GM21717 (cell line): Measurements from ENCODE around the gene CDO1.
"Not testable (repeated sequence)": the region's sequence is repeated elsewhere in the genome, so short reads cannot be mapped to it uniquely, and the experiment has no call there.

Experiments
- ATAC-seq: cut with Tn5 transposase; IDR thresholded peaks from one replicate; pipeline ENCODE4 v1.9.1; 2021; ENCODE audit warnings: mild to moderate bottlenecking, moderate library complexity; ENCODE audit not compliant: unreplicated experiment

The CDO1 gene

DNA sequence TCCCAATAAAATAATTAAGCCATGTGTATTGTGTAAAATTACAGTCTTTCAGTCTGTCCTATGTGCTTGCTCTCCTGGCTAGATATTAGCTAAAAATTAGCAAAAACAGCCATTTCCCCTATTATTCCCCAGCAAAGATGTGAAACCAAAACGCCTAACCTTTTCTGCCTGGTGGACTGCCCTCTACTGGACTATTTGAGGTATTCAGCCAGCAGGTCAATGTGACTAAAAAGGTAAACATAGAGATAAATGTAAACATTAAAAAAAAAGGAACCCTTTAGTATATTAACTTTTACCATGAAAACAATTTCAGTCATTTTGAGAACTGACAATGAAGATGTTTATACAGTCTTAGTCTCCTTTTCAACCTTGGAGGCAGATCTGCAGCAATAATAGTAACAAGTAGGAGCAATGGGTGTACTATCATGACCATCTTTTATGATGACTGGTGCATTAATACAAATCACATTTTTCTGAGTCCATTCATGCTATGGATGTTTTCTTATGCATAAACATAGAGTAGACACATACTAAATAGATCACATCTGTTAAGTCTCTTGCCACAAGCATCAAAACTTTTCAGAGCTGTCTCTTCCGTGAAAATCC is 14.8 kb upstream of the CDO1 start:
- ATAC-seq, result no peak

DNA sequence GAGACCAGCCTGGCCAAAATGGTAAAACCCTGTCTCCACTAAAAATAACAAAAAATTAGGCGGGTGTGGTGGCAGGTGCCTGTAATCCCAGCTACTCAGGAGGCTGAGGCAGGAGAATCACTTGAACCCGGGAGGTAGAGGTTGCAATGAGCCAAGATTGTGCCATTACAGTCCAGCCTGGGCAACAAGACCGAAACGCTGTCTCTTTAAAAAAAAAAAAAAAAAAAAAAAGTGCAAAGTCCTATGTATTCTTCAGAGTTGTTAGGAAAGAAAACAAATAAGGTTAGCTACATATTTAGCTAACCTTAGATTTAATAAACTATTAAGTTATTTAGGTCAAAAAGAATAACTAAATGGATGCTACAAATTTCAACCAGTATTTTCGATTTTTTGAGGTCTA is 13.5 kb upstream of the CDO1 start:
- no peak for ATAC-seq

DNA sequence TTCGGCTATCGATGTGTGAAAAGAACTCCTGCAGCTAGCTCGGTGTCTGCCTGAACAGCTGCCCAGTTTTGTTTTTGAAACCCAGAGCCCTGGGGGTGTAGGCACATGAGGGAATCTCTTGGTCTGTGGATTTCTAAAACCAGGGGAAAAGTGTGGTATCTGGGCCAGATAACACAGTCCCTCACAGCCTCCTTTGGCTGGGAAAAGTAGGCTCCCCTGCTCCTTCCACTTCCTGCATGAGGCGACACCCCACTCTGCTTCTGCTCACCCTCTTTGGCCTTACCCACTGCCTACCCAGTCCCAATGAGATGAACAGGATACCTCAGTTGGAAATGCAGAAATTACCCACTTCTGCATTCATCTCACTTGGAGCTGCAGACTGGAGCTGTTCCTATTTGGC is 9.5 kb upstream of the CDO1 start:
- no peak for ATAC-seq

DNA sequence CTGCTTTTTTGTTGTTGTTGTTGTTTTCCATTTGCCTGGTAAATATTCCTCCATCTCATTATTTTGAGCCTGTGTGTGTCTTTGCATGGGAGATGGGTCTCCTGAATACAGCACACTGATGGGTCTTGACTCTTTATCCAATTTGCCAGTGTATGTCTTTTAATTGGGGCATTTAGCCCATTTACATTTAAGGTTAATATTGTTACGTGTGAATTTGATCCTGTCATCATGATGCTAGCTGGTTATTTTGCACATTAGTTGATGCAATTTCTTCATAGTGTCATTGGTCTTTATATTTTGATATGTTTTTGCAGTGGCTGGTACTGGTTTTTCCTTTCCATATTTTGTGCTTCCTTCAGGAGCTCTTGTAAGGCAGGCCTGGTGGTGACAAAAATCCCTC is 8.5 kb upstream of the CDO1 start:
- not testable (repeated sequence) for ATAC-seq

DNA sequence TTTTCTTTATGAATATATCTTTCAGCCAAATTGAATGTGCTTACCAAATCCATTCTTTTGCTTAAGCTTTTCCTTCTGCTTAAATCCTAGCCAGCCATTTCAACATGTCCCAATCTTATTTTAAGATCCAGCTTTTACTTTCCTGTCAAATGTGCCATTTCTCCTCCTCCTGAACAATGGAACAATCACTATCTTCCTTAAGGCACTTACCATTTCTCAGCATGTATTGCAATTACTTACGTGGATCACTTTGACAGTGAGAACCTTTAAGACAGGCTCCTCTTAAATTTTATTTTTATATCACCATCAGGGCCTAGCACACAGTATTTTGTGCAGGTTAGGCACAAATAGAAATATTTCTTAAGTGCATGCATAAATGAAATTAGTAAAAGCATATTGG is 4.4 kb upstream of the CDO1 start:
- ATAC-seq, result no peak

DNA sequence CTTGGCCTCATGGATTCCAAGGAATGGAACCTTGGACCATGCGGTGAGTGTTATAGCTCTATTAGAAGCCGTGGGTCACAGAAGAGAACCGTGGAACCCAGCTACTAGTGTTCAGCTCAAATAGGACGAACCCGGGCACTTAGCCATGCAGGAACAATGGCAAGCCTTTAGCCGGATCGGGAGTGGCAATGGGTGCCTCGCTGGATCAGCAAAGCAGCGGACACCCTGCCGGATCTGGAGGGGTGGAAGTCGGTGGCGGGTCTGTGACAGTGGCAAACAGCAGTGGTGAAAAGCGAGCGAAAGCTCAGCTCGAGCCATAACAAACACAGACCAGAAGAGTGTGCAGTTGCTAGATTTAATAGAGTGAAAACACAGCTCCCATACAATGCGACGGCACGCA is 2.4 kb upstream of the CDO1 start:
- no peak for ATAC-seq

DNA sequence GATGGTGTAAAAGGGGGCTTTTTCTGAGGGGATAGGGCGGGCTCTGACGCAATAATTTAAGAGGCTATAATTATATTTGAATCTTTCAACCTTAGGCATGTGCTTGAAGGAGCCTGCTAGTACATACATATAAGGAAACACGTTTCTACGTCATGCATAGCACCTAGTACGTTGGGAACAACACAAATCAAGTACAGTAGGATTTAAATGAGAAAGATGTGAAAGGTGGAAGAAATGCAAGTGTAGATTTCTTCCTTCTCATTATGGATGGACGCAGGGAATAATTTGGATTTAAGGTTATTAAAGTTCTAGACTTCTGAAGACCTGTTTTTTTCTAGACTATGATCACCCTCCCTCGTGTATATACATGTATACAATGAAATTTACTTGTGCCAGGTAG is 927 bp upstream of the CDO1 start:
- no peak for ATAC-seq

DNA sequence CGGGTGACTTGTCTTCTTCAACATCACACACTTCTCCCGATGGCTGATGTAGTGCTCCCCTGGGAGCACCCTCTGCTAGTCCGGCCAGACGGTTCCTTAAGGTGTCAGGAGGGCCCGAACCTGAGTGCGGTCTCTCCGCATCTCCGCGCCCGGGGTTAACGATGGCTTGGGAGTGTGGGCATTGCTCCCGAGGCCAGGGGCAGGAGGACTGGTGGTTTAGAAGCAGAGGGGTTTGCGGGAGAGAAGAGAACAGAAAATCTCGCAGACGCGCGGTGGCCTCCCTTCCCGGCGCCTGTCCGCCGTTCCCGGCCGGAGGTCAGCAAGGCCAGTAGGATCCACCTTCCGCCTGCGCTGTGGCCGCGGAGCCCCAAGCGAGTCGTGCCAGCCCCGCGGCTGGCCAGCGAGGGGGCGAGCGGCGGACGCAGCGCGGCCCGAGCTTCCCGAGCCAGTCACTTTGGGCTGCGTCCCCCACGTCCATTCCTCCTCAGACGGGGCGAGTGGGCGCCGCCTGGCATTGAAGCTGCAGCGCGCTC is 700 bp downstream of the CDO1 start:
- no peak for ATAC-seq

DNA sequence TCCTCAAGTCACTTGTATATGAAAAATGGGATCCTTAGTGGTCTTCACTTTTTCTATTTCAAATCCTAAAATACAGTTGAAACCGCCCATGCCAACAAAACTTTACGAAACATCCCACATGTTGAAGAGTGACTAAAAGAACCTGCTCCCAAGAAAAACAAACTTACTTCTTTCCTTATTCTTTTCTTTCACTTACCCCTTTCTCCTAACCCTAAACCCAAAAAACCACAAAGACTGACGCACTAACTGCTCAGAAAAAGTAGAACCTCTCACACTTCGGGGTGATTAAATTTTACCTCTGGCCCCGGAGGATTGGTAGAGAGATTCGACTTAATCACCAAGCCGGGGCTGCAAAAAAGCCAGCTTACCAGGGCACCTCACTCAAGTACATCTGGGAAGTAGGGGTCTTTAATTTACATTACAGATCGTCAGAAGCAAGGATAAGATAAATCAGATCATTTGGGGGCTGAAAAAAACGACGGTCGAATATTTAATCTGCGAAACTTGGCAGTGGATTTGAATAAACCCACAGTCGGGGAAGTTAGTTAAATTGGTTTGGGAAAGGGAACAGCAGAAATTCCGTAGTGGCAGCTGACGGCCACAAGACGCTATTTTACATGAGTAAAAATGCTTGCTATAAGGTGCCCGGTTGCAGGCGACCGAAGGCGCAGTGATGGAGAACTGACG is 1.3 kb downstream of the CDO1 start:
- ATAC-seq, result no peak

DNA sequence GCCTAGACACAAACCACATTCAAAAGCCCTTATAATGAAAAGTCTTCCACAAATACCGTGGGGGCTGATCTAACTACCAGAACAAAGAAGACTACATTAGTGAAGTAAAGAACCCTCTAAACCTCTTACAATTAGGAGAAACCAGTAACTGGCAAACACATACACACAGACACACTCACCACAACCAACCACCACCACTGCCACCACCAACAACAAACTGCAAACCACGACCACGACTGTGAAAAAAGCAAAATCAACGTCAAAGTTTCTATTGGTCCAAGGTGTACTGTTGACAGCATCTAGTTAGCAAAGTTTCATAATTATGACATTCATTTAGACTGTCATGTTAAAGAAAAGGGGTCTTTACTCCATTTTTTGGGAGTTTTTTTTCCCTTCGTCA is 2.7 kb downstream of the CDO1 start:
- no peak for ATAC-seq

DNA sequence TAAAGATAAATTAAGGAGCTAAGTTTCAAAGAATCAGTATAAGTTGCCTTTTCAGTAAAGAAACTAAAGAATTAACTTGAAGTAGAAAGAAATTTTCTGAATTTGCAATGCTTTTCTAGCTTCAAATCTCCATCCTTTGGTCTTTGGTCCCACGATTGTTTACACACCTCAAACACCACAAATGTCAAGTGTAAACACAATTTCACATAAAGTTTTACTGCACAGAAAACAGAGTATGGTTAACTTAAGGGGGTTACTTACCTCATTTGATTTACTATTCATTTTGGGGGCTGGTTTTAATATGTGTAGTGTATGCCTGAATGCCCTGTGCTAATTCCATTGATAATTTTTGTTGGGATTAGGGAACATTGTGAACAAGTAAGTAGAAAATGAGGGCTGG is 4.1 kb downstream of the CDO1 start:
- ATAC-seq, result no peak

DNA sequence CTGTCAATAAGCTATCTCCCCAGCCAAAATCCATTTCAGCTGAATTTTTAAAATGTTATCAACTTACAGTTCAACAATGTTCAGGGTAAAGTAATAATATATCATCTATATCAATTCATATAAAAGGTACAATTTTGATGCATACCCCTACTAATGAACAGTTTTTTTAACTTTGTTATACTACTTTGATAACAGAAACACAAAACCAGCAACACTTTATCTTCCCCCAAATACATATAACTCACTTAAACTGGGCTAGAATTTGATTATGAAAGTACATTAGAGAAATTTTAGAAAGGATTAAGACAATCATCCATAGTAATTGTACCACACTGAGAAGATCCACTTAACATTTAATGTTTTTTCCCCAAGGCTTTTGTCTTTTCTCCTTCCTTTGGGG is 5.1 kb downstream of the CDO1 start:
- ATAC-seq, result no peak

DNA sequence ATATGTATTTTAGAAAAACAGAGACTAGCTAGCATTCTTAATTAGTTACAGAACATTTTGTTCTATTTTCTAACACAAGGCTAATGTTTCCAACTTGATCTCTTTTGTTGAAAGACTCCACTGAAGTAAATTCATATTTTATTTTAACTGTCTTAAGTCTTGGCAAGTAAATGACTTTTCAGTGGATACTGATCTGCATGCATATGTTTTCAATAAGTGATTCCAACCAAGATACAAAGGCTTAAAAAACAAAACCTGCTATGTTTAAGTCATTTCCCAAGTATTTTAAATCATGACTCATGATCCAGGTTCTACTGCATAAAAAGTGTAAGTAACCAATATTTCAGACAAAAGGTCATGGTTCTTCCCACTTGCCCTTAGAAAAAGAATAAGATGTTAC is 5.7 kb downstream of the CDO1 start:
- ATAC-seq, result no peak

DNA sequence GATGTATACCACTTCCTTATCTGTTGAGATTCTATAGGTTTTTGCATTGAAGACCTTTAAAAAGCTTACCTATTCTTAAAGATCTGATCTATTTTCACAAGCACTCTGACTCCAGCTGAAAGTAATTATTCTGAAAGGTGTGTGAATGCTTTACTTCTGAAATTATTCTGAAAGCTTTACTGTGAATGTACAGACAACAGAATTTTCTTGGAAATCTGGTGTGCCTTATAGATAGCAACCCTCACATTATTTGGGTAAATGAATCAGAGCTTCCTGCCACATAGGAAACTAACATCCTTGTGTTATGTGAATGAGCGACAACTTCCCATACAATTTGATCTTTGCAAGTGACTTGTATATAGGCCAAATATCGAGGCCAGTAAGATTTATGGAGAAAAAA is 6.5 kb downstream of the CDO1 start:
- ATAC-seq, result no peak

DNA sequence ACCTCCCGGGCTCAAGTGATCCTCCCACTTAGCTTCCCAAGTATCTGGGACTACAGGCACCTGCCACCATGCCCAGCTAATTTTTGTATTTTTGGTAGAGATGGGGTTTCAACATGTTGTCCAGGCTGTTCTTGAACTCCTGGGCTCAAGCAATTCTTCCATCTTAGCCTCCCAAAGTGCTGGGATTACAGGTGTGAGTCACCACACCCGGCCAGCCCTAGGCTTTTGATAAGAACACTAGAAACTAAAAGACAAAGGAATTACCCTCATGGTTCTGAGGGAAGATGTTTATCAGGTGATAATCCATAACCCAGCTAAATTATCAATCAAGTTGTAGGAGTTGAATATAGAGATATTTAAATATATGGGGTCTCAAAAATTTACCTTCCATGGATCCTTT is 8.4 kb downstream of the CDO1 start:
- not testable (repeated sequence) for ATAC-seq

DNA sequence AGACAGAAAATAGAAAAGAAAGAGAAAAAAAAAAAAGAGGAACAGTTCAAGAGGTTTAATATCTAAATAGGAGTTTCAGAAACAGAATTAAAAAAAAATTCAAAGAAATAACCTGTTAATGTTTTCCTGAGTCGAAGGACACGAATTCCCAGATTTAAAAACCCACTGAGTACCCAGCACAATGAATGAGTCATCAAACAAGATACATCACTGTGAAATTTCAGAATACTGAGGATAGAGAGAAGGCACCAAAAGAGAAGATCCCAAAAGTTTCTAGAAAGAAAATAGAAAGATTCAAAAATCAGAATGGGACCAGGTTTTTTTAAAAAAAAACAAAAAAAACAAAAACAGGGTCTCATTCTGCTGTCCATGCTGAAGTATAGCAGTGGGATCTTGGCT is 8.8 kb downstream of the CDO1 start:
- no peak for ATAC-seq

DNA sequence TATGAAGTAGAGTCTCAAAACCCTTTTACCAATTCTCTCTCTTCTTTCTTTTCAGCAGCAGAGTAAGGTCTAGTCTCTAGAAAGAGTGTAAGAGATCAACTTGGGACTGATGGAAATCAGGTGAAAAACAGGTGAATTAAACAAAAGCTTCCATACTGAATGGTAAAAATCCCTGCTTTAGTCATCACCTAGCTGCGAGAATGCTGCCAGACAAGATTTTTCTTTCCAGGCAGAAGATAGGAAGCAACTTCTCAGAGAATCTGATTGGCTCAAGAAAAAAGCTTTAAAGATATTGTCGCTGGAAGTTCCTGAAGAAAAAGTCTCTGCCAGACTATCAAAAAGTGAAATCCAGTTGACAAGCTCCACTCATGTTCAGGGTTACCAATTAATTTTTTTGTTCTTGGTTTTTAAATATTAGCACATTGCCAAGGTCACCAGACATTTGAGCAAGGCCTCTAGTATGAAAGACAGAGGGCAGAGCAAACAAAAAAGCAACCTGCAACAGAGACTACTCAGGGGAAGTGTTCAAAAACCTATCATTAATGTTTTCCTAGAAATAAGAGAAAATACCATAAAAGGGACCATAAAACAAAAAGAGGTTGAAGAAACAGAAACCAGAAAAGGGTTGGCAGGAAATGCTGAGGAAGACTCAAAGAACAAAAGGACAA is 9.3 kb downstream of the CDO1 start:
- no peak for ATAC-seq

DNA sequence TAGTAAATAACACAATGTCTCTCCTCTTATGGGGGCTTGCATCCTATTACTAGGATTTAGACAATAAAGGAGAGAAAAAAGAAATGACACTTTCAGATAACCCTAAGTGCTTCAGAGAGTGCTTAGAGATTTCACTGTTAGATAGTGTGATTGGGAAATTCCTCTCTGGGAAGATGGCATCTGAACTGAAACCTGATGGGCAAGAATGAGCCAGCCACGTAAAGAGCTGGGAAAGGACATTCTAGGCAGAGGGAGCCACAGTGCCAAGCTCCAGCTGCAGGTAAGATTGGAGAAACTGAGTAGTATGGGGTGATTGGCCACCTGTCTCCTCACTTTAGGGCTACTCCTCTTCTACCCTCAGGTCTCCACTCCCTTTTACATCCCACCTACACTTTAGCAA is 14.5 kb downstream of the CDO1 start:
- ATAC-seq, result no peak

DNA sequence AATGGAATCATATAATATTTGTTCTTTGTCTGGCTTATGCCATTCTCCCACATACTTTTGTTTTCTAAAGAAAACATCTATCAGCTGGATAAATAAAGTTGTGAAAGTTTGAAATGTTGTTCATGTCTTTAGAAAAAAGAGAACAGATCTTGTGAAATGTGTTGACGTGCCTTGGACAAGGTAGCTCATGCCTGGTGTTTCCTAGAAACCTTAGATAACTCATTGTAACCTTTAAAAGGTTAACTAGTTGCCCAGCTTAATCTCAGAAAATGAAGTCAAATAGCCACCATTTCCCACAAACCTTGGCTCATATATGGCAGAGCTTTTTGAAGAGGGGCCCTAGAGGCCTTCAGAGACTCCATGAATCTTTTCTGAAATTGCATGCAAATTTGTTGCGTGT is 15.3 kb downstream of the CDO1 start:
- ATAC-seq, result no peak

DNA sequence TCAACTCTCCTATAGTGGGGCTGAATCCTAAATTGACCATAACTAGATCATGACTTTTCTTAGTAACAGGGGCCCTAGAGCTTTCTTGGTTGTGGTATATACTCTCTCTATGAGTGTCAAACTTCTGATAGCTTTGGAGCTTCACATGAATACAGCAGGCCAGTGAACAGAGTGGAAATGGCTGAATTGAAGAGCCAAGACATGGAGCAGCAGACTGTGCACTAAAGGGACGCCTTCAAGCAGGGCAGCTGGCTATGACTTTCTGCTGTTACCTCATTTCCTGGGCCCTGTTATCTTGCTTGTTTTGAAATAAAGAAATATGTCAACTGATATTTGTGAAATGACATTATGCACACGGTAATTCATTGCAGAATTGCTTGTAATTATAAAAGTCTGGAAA is 16.4 kb downstream of the CDO1 start:
- ATAC-seq, result no peak

DNA sequence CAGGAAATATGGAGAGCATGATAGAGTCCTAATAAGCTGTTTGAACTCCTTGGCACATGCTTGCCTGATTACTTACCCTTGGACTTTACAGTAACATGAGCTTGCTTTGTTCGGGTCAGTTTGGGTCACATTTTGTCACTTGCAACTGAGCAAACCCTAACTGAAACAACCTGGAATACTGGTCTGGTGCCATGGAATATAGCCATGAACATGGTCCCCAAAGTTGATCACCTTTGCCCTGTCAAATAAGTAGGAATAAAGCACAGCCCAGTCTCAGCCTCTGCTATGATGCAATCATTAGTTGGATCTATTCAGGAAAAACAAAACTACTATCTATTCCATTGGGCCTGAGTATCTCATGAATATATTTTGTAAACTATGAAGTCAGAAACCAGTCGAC is 18.2 kb downstream of the CDO1 start:
- no peak for ATAC-seq

DNA sequence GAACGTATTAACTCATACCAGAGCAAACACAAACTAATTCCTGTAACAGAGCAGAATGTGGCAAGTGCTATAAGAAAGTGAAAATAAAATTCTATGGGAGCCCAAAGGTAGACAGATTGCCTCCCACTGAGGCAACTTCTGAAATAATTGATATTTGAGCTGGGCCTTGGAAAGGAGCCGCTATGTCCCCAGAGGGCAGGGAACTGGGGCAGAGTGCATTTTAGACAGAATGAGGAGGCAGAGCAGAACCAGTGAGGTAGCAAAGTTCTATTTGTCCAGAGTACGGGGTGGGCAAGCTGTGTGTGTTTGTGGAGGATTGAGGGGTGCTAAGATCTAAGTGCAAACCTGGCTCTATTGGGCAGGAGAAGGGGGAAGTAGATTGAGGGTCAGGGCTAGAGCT is 19.8 kb downstream of the CDO1 start:
- no peak for ATAC-seq
